IPS-20b (cell line): ENCODE data around the gene KRTAP8-1.

Source experiments
- H3K27ac ChIP-seq: one replicate; pipeline ENCODE4 v1.5.1; 2013; ENCODE audit warnings: low read length
- H3K27me3 ChIP-seq: 2 replicates; pipeline ENCODE4 v1.6.1; 2013; ENCODE audit warnings: mild to moderate bottlenecking, low read length, inconsistent platforms; ENCODE audit not compliant: insufficient read depth
- H3K36me3 ChIP-seq: 2 replicates; pipeline ENCODE4 v1.6.1; 2013; ENCODE audit warnings: low read depth, mild to moderate bottlenecking, inconsistent platforms, low read length, moderate library complexity; ENCODE audit not compliant: insufficient read depth
- H3K4me1 ChIP-seq: 2 replicates; pipeline ENCODE4 v1.6.1; 2013; ENCODE audit warnings: mild to moderate bottlenecking, control low read depth, inconsistent platforms, low read length, moderate library complexity; ENCODE audit not compliant: insufficient read depth
- H3K4me3 ChIP-seq: 2 replicates; pipeline ENCODE4 v1.5.1; 2013; ENCODE audit warnings: mild to moderate bottlenecking, low read length, inconsistent platforms
- H3K9ac ChIP-seq: 2 replicates; pipeline ENCODE4 v1.6.1; 2013; ENCODE audit warnings: low read depth, mild to moderate bottlenecking, inconsistent platforms, low read length, moderate library complexity
- H3K9me3 ChIP-seq: 2 replicates; pipeline ENCODE4 v1.6.1; 2013; ENCODE audit warnings: mild to moderate bottlenecking, low read depth, low read length, inconsistent platforms; ENCODE audit not compliant: insufficient read depth

Gene KRTAP8-1

GRCh38 chr21:30769724-30770431 is 43.2 kb downstream of the KRTAP8-1 start:
- H3K4me3 ChIP-seq = no peak overlapping the region
- no peak overlapping the region for H3K27ac ChIP-seq
- H3K4me1 ChIP-seq = no peaks in the 10 kb centered on the region
- no peaks in the 10 kb centered on the region for H3K36me3 ChIP-seq
- H3K9ac ChIP-seq = no peak overlapping the region
- H3K9me3 ChIP-seq = peaks cover 3% of the 10 kb centered on the region; the same call in 1 of the 2 replicates
- H3K27me3 ChIP-seq = no peaks in the 10 kb centered on the region
